Neural cell (in vitro differentiated cells): ENCODE measurements around the gene IFTAP. TPM values are rescaled to one million over a fixed set of nuclear protein-coding genes. Genes with fewer than 3 reads are reported as not detected.

ENCODE experiments used
- H2AFZ ChIP-seq: fragments of 200-600, 300-800 bp; sonication (generic), shearing (Covaris generic); 2 replicates; pipeline ENCODE4 v1.6.0; 2014; ENCODE audit warnings: low read depth, mild to moderate bottlenecking, antibody characterized with exemption, low read length, moderate library complexity
- H3F3A ChIP-seq: fragments of 200-600 bp; shearing (Covaris generic); 2 replicates; pipeline ENCODE4 v1.6.1; 2016; ENCODE audit warnings: mild to moderate bottlenecking, moderate library complexity, mixed read lengths, antibody characterized with exemption, low read length; ENCODE audit not compliant: insufficient read depth, poor library complexity, severe bottlenecking
- H3K27ac ChIP-seq: fragments of 200-600, 300-800 bp; sonication (generic), shearing (Covaris generic); 2 replicates; pipeline ENCODE4 v1.5.1; 2014; ENCODE audit warnings: mild to moderate bottlenecking, low read length, moderate library complexity
- H3K27me3 ChIP-seq: fragments of 300-800, 200-600 bp; sonication (generic), shearing (Covaris generic); 2 replicates; pipeline ENCODE4 v1.6.0; 2014; ENCODE audit warnings: mild to moderate bottlenecking, low read depth, low read length, moderate library complexity; ENCODE audit not compliant: insufficient read depth
- H3K36me3 ChIP-seq: fragments of 300-800, 200-600 bp; sonication (generic), shearing (Covaris generic); 2 replicates; pipeline ENCODE4 v1.5.1; 2014; ENCODE audit warnings: mild to moderate bottlenecking, antibody characterized with exemption, low read length, moderate library complexity; ENCODE audit not compliant: insufficient read depth
- H3K4me2 ChIP-seq: fragments of 300-800, 200-600 bp; sonication (generic), shearing (Covaris generic); 2 replicates; pipeline ENCODE4 v1.6.0; 2014; ENCODE audit warnings: mild to moderate bottlenecking, low read length
- H3K4me3 ChIP-seq: fragments of 300-800, 200-600 bp; sonication (generic), shearing (Covaris generic); 2 replicates; pipeline ENCODE4 v1.5.1; 2014; ENCODE audit warnings: mild to moderate bottlenecking, low read length, moderate library complexity
- H3K79me2 ChIP-seq: fragments of 200-600 bp; shearing (Covaris generic); replicated peaks from 2 replicates; pipeline ENCODE4 v1.6.0; 2014; ENCODE audit warnings: mild to moderate bottlenecking, low read length, moderate library complexity; ENCODE audit not compliant: insufficient read depth
- H3K9ac ChIP-seq: fragments of 300-800, 200-600 bp; sonication (generic), shearing (Covaris generic); 2 replicates; pipeline ENCODE4 v1.6.1; 2016; ENCODE audit warnings: mild to moderate bottlenecking, low read length, mixed read lengths
- H3K9me2 ChIP-seq: fragments of 200-600 bp; shearing (Covaris generic); 2 replicates; pipeline ENCODE4 v1.6.1; 2016; ENCODE audit warnings: mild to moderate bottlenecking, low read length, mixed read lengths; ENCODE audit not compliant: insufficient read depth
- H3K9me3 ChIP-seq: fragments of 200-600, 300-800 bp; sonication (generic), shearing (Covaris generic); 2 replicates; pipeline ENCODE4 v1.6.1; 2016; ENCODE audit warnings: mild to moderate bottlenecking, mixed run types, low read length, moderate library complexity, mixed read lengths
- H4K20me1 ChIP-seq: fragments of 200-600 bp; shearing (Covaris generic); 2 replicates; pipeline ENCODE4 v1.6.1; 2016; ENCODE audit warnings: mild to moderate bottlenecking, mixed run types; ENCODE audit not compliant: insufficient read depth
- EP300 ChIP-seq: fragments of 450-650 bp; conservative IDR thresholded peaks from 2 replicates; pipeline ENCODE4 v1.6.1; 2014; ENCODE audit warnings: antibody characterized with exemption, mild to moderate bottlenecking, moderate library complexity; ENCODE audit not compliant: poor library complexity, severe bottlenecking
- EZH2 ChIP-seq: fragments of 200-600, 300-800 bp; shearing (Covaris generic), sonication (generic); IDR thresholded peaks from 2 replicates; pipeline ENCODE4 v1.6.1; 2014; ENCODE audit warnings: antibody characterized with exemption, low read length, borderline replicate concordance, mild to moderate bottlenecking; ENCODE audit not compliant: insufficient read depth, poor library complexity, severe bottlenecking
- MXI1 ChIP-seq: fragments of 450-650 bp; conservative IDR thresholded peaks from 2 replicates; pipeline ENCODE4 v1.6.1; 2014; ENCODE audit warnings: antibody characterized with exemption, mild to moderate bottlenecking; ENCODE audit not compliant: poor library complexity, severe bottlenecking
- POLR2AphosphoS5 ChIP-seq: IDR thresholded peaks from 2 replicates; pipeline ENCODE4 v1.6.1; 2012
- RAD21 ChIP-seq: fragments of 450-650 bp; conservative IDR thresholded peaks from 2 replicates; pipeline ENCODE4 v1.6.1; 2014; ENCODE audit warnings: antibody characterized with exemption, mild to moderate bottlenecking, moderate library complexity
- SMC3 ChIP-seq: fragments of 450-650 bp; conservative IDR thresholded peaks from 2 replicates; pipeline ENCODE4 v1.6.1; 2014; ENCODE audit warnings: antibody characterized with exemption, mild to moderate bottlenecking, moderate library complexity; ENCODE audit not compliant: poor library complexity
- TAF1 ChIP-seq: IDR thresholded peaks from 2 replicates; pipeline ENCODE4 v1.6.1; 2012; ENCODE audit warnings: low read depth
- polyA plus RNA-seq: library from polyadenylated mRNA; depleted of rRNA; stranded (reverse); fragments of >200 nt; gene quantifications from 2 replicates; pipeline ENCODE4 v1.2.3, GENCODE V29; 2014
- TF ChIP-seq, protein P1 (sequence below): IDR thresholded peaks from 2 replicates; pipeline ENCODE4 v1.6.1; 2012; ENCODE audit warnings: borderline replicate concordance
- TF ChIP-seq, protein P2 (sequence below): fragments of 450-650 bp; IDR thresholded peaks from 2 replicates; pipeline ENCODE4 v1.5.1; 2014; ENCODE audit warnings: antibody characterized with exemption, mild to moderate bottlenecking, moderate library complexity; ENCODE audit not compliant: poor library complexity, severe bottlenecking

Gene IFTAP
- polyA plus RNA-seq, 1 donor from 2014 or later: 71.9 TPM

DNA sequence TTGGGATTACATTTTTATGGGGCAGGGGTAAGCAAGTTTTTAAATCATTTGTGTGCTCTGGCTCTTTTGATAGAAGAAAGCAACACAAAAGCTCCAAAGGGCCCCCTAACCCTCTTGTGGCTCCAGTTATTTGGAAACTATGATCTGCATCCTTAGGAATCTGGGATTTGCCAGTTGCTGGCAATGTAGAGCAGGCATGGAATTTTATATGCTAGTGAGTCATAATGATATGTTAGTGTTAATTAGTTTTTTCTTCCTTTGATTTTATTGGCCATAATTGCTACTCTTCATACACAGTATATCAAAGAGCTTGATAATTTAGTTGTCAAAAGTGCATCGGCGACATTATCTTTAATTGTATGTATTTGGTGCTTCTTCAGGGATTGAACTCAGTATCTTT lies 16.4 kb upstream of the IFTAP start:
- TF ChIP-seq POLR2AphosphoS5 (no peak), EZH2 (no peak), SMC3 (no peak), TAF1 (no peak), EP300 (no peak), RAD21 (no peak), MXI1 (no peak)
- TF ChIP-seq, protein P1, sequence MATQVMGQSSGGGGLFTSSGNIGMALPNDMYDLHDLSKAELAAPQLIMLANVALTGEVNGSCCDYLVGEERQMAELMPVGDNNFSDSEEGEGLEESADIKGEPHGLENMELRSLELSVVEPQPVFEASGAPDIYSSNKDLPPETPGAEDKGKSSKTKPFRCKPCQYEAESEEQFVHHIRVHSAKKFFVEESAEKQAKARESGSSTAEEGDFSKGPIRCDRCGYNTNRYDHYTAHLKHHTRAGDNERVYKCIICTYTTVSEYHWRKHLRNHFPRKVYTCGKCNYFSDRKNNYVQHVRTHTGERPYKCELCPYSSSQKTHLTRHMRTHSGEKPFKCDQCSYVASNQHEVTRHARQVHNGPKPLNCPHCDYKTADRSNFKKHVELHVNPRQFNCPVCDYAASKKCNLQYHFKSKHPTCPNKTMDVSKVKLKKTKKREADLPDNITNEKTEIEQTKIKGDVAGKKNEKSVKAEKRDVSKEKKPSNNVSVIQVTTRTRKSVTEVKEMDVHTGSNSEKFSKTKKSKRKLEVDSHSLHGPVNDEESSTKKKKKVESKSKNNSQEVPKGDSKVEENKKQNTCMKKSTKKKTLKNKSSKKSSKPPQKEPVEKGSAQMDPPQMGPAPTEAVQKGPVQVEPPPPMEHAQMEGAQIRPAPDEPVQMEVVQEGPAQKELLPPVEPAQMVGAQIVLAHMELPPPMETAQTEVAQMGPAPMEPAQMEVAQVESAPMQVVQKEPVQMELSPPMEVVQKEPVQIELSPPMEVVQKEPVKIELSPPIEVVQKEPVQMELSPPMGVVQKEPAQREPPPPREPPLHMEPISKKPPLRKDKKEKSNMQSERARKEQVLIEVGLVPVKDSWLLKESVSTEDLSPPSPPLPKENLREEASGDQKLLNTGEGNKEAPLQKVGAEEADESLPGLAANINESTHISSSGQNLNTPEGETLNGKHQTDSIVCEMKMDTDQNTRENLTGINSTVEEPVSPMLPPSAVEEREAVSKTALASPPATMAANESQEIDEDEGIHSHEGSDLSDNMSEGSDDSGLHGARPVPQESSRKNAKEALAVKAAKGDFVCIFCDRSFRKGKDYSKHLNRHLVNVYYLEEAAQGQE: no peak
- TF ChIP-seq, protein P2, sequence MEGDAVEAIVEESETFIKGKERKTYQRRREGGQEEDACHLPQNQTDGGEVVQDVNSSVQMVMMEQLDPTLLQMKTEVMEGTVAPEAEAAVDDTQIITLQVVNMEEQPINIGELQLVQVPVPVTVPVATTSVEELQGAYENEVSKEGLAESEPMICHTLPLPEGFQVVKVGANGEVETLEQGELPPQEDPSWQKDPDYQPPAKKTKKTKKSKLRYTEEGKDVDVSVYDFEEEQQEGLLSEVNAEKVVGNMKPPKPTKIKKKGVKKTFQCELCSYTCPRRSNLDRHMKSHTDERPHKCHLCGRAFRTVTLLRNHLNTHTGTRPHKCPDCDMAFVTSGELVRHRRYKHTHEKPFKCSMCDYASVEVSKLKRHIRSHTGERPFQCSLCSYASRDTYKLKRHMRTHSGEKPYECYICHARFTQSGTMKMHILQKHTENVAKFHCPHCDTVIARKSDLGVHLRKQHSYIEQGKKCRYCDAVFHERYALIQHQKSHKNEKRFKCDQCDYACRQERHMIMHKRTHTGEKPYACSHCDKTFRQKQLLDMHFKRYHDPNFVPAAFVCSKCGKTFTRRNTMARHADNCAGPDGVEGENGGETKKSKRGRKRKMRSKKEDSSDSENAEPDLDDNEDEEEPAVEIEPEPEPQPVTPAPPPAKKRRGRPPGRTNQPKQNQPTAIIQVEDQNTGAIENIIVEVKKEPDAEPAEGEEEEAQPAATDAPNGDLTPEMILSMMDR: no peak
- H2AFZ ChIP-seq: no peak overlapping the region
- H3K9ac ChIP-seq: no peak overlapping the region
- no peak overlapping the region for H3K4me3 ChIP-seq
- no peaks in the 10 kb centered on the region for H3K36me3 ChIP-seq
- H3F3A ChIP-seq: no peaks in the 10 kb centered on the region
- H3K27me3 ChIP-seq: no peaks in the 10 kb centered on the region
- no peaks in the 10 kb centered on the region for H3K79me2 ChIP-seq
- no peak overlapping the region for H3K27ac ChIP-seq
- no peaks in the 10 kb centered on the region for H4K20me1 ChIP-seq
- no peak overlapping the region for H3K4me2 ChIP-seq
- no peaks in the 10 kb centered on the region for H3K9me3 ChIP-seq
- no peaks in the 10 kb centered on the region for H3K9me2 ChIP-seq

DNA sequence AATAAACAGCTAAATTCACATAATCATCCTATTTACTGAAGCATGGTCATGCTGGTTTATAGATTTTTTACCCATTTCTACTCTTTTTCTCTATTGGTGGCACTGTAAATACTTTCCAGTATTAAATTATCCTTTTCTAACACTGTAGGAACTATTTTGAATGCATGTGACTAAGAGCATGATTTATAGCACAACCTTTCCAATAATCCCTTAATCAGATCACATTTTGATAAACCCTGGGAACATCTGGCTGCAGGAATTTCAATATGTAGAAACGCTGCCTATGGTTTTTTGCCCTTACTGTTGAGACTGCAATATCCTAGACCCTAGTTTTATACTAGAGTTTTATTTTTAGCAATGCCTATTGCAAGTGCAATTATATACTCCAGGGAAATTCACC lies 15.8 kb upstream of the IFTAP start:
- Histone ChIP-seq H3K36me3 (no peaks in the 10 kb centered on the region), H3K79me2 (no peaks in the 10 kb centered on the region), H3K4me2 (no peak overlapping the region), H3K27me3 (no peaks in the 10 kb centered on the region), H3K9me2 (no peaks in the 10 kb centered on the region), H4K20me1 (no peaks in the 10 kb centered on the region), H3K4me3 (no peak overlapping the region), H3K9me3 (no peaks in the 10 kb centered on the region), H2AFZ (no peak overlapping the region), H3F3A (no peaks in the 10 kb centered on the region), H3K27ac (no peak overlapping the region), H3K9ac (no peak overlapping the region)
- TF ChIP-seq TAF1 (no peak), POLR2AphosphoS5 (no peak), EZH2 (no peak), EP300 (no peak), RAD21 (no peak), MXI1 (no peak), SMC3 (no peak)
- TF ChIP-seq, protein P2: no peak
- TF ChIP-seq, protein P1: no peak
